BLaER1 (cell line): ENCODE data around the gene CYP27A1.

Experiments
- H3K27ac ChIP-seq: shearing (Covaris generic); formaldehyde crosslinking; 2 replicates; pipeline ENCODE4 v1.8.1; 2022
- H3K27me3 ChIP-seq: shearing (Covaris generic); formaldehyde crosslinking; 2 replicates; pipeline ENCODE4 v1.8.1; 2022
- H3K36me3 ChIP-seq: shearing (Covaris generic); formaldehyde crosslinking; 2 replicates; pipeline ENCODE4 v1.8.1; 2022
- H3K4me1 ChIP-seq: shearing (Covaris generic); formaldehyde crosslinking; 2 replicates; pipeline ENCODE4 v1.8.1; 2022
- H3K4me2 ChIP-seq: shearing (Covaris generic); formaldehyde crosslinking; 2 replicates; pipeline ENCODE4 v1.8.1; 2022
- H3K4me3 ChIP-seq: shearing (Covaris generic); formaldehyde crosslinking; 2 replicates; pipeline ENCODE4 v1.8.1; 2022
- H3K9ac ChIP-seq: shearing (Covaris generic); formaldehyde crosslinking; 2 replicates; pipeline ENCODE4 v1.8.1; 2022
- H3K9me3 ChIP-seq: shearing (Covaris generic); formaldehyde crosslinking; 2 replicates; pipeline ENCODE4 v1.8.1; 2022
- H4K20me1 ChIP-seq: shearing (Covaris generic); formaldehyde crosslinking; 2 replicates; pipeline ENCODE4 v1.8.1; 2022
- Cebpa-rat ChIP-seq: shearing (Covaris generic); IDR thresholded peaks from 2 replicates; pipeline ENCODE4 v1.8.1; 2022

CYP27A1 gene

GRCh38 chr2:218806346-218806978 is 24.5 kb downstream of the CYP27A1 start:
- H3K4me3 ChIP-seq, result no peak overlapping the region
- peaks cover 10% of the 10 kb centered on the region for H4K20me1 ChIP-seq
- TF ChIP-seq Cebpa-rat, result peak; percentile 98
- peak overlapping the region; percentile 63 for H3K4me2 ChIP-seq
- H3K9me3 ChIP-seq, result peaks cover 18% of the 10 kb centered on the region
- H3K27ac ChIP-seq, result no peak overlapping the region
- no peak overlapping the region for H3K9ac ChIP-seq
- no peaks in the 10 kb centered on the region for H3K36me3 ChIP-seq
- H3K27me3 ChIP-seq, result peaks cover 18% of the 10 kb centered on the region
- peaks cover 32% of the 10 kb centered on the region for H3K4me1 ChIP-seq

GRCh38 chr2:218807626-218808025 is 25.7 kb downstream of the CYP27A1 start:
- H3K27ac ChIP-seq, result no peak overlapping the region
- H3K27me3 ChIP-seq, result peaks cover 18% of the 10 kb centered on the region
- no peak overlapping the region for H3K4me3 ChIP-seq
- peaks cover 21% of the 10 kb centered on the region for H3K4me1 ChIP-seq
- no peak overlapping the region for H3K9ac ChIP-seq
- no peaks in the 10 kb centered on the region; the same call in 1 of the 2 replicates for H4K20me1 ChIP-seq
- H3K9me3 ChIP-seq, result peaks cover 18% of the 10 kb centered on the region
- TF ChIP-seq Cebpa-rat, result no peak
- no peaks in the 10 kb centered on the region for H3K36me3 ChIP-seq
- no peak overlapping the region for H3K4me2 ChIP-seq

- Histone ChIP-seq H3K9me3 (peaks cover 5% of the 10 kb centered on the region), H3K27me3 (peaks cover 13% of the 10 kb centered on the region), H3K36me3 (no peaks in the 10 kb centered on the region), H3K4me2 (no peak overlapping the region), H4K20me1 (no peaks in the 10 kb centered on the region; the same call in 1 of the 2 replicates), H3K4me3 (no peak overlapping the region), H3K4me1 (peaks cover 13% of the 10 kb centered on the region), H3K27ac (no peak overlapping the region), H3K9ac (no peak overlapping the region)
- no peak for TF ChIP-seq Cebpa-rat
Observed at GRCh38 chr2:218809515-218809914, 27.6 kb downstream of the CYP27A1 start.

- no peak for TF ChIP-seq Cebpa-rat
- H3K4me2 ChIP-seq, result no peak overlapping the region
- no peak overlapping the region for H3K4me3 ChIP-seq
Observed at GRCh38 chr2:218810256-218810655, 28.3 kb downstream of the CYP27A1 start.

GRCh38 chr2:218811382-218811781 is 29.4 kb downstream of the CYP27A1 start:
- Histone ChIP-seq H3K4me3 (no peak overlapping the region), H4K20me1 (no peaks in the 10 kb centered on the region; the same call in 1 of the 2 replicates), H3K27ac (no peak overlapping the region), H3K36me3 (no peaks in the 10 kb centered on the region), H3K4me1 (peaks cover 3% of the 10 kb centered on the region), H3K27me3 (no peaks in the 10 kb centered on the region), H3K4me2 (no peak overlapping the region), H3K9me3 (no peaks in the 10 kb centered on the region), H3K9ac (no peak overlapping the region)
- no peak for TF ChIP-seq Cebpa-rat

More at GRCh38 chr2:218810256-218810655, 28.3 kb downstream of the CYP27A1 start:
- Histone ChIP-seq H4K20me1 (no peaks in the 10 kb centered on the region; the same call in 1 of the 2 replicates), H3K9me3 (no peaks in the 10 kb centered on the region), H3K27me3 (peaks cover 5% of the 10 kb centered on the region), H3K4me1 (peaks cover 13% of the 10 kb centered on the region), H3K27ac (no peak overlapping the region), H3K9ac (no peak overlapping the region), H3K36me3 (no peaks in the 10 kb centered on the region)

GRCh38 chr2:218812096-218812815 is 30.3 kb downstream of the CYP27A1 start:
- Histone ChIP-seq H3K4me1 (no peaks in the 10 kb centered on the region), H4K20me1 (no peaks in the 10 kb centered on the region; the same call in 1 of the 2 replicates), H3K27ac (no peak overlapping the region), H3K9ac (no peak overlapping the region), H3K9me3 (no peaks in the 10 kb centered on the region), H3K4me3 (no peak overlapping the region), H3K36me3 (no peaks in the 10 kb centered on the region), H3K4me2 (no peak overlapping the region), H3K27me3 (no peaks in the 10 kb centered on the region)
- TF ChIP-seq Cebpa-rat, result no peak

GRCh38 chr2:218812861-218813260 is 30.9 kb downstream of the CYP27A1 start:
- Histone ChIP-seq H3K27me3 (no peaks in the 10 kb centered on the region), H3K9me3 (no peaks in the 10 kb centered on the region), H3K27ac (no peak overlapping the region), H3K4me3 (no peak overlapping the region), H3K9ac (no peak overlapping the region), H3K4me1 (no peaks in the 10 kb centered on the region), H4K20me1 (no peaks in the 10 kb centered on the region; the same call in 1 of the 2 replicates), H3K4me2 (no peak overlapping the region), H3K36me3 (no peaks in the 10 kb centered on the region)
- TF ChIP-seq Cebpa-rat, result no peak

- Histone ChIP-seq H3K9ac (no peak overlapping the region), H3K4me1 (no peaks in the 10 kb centered on the region), H4K20me1 (no peaks in the 10 kb centered on the region; the same call in 1 of the 2 replicates), H3K36me3 (no peaks in the 10 kb centered on the region), H3K4me3 (no peak overlapping the region), H3K27ac (no peak overlapping the region), H3K9me3 (no peaks in the 10 kb centered on the region), H3K27me3 (no peaks in the 10 kb centered on the region), H3K4me2 (no peak overlapping the region)
- no peak for TF ChIP-seq Cebpa-rat
Observed at GRCh38 chr2:218813771-218814460, 32.0 kb downstream of the CYP27A1 start.

- TF ChIP-seq Cebpa-rat, result no peak
- H3K4me2 ChIP-seq, result no peak overlapping the region
- no peak overlapping the region for H3K27ac ChIP-seq
- H3K36me3 ChIP-seq, result no peaks in the 10 kb centered on the region
- no peak overlapping the region for H3K4me3 ChIP-seq
- no peaks in the 10 kb centered on the region for H3K4me1 ChIP-seq
- no peak overlapping the region for H3K9ac ChIP-seq
- H4K20me1 ChIP-seq, result no peaks in the 10 kb centered on the region; the same call in 1 of the 2 replicates
- no peaks in the 10 kb centered on the region for H3K9me3 ChIP-seq
- no peaks in the 10 kb centered on the region for H3K27me3 ChIP-seq
Observed at GRCh38 chr2:218814540-218815243, 32.7 kb downstream of the CYP27A1 start.
